Measurements from ENCODE around the gene MTUS2. TPM values are rescaled to one million over a fixed set of nuclear protein-coding genes. Genes with fewer than 3 reads are reported as not detected.

Gene MTUS2
- total and polyA plus RNA-seq, 2 of the 8 experiments (the other 6 are each of a cell fraction or from before 2014, with no cell fraction given): 0.18 to 0.80 TPM

- H3K79me2 ChIP-seq (ENCODE audit: control insufficient read depth in 1 of 2, insufficient read depth in 2 of 2, low read length in 2 of 2): no peaks in the 10 kb centered on the region
- H3K14ac ChIP-seq (ENCODE audit: insufficient read length): no peak overlapping the region
- no peak overlapping the region for H2BK12ac ChIP-seq (ENCODE audit: low read depth, low read length)
- no peaks in the 10 kb centered on the region for H4K20me1 ChIP-seq (replicated peaks in 1 of 2; ENCODE audit: control insufficient read depth in 1 of 2, insufficient read depth in 2 of 2, low read length in 2 of 2)
- H2AK5ac ChIP-seq (ENCODE audit: low read depth, low read length): no peak overlapping the region
- no peak overlapping the region for H2BK5ac ChIP-seq (ENCODE audit: low read depth, low read length)
- no peak overlapping the region for H2BK15ac ChIP-seq (ENCODE audit: low read length)
- no peak overlapping the region for H3K4me2 ChIP-seq (ENCODE audit: insufficient read depth in 1 of 2, low read depth in 2 of 2, low read length in 2 of 2)
- no peak overlapping the region for H3K9ac ChIP-seq (replicated peaks in 1 of 4; ENCODE audit: extremely low read depth in 1 of 4, low read depth in 3 of 4, low read length in 3 of 4)
- H3K56ac ChIP-seq (replicated peaks; ENCODE audit: insufficient read length, low read depth, low read length): no peak overlapping the region
- H2BK20ac ChIP-seq (ENCODE audit: low read length): no peak overlapping the region
- no peak overlapping the region for H4K5ac ChIP-seq (ENCODE audit: insufficient read length, low read depth, low read length)
- ChIA-PET CTCF (ENCODE audit: partially characterized antibody) (interaction anchor here (0.6 to 3.4 kb wide), 6 partner anchors 39 to 1848 kb away, joined by 3 to 18 read pairs (median 6); partner anchors contain the start of gene POMP), POLR2A (ENCODE audit: partially characterized antibody) (no interaction called here)
- H3K23ac ChIP-seq (ENCODE audit: insufficient read length): no peak overlapping the region
- 85% methylated on average over 6 of the region's 6 CpGs; no CpG with 5 or more reads in 1 of the 2 experiments for WGBS, 2 experiments (ENCODE audit: extremely low coverage in 1 of 2, insufficient coverage in 1 of 2, insufficient read length in 1 of 2, insufficient replicate concordance in 2 of 2, low coverage in 1 of 2, low lambda C conversion rate in 2 of 2, missing lambda C conversion rate in 1 of 2)
- no peaks in the 10 kb centered on the region for H3K79me1 ChIP-seq (ENCODE audit: low read depth, low read length)
- H3K27me3 ChIP-seq (replicated peaks in 1 of 4; ENCODE audit: control insufficient read depth in 3 of 4, extremely low read depth in 1 of 4, insufficient read depth in 3 of 4, low read length in 3 of 4): no peaks in the 10 kb centered on the region
- H3K4me1 ChIP-seq (replicated peaks in 1 of 4; ENCODE audit: control insufficient read depth in 3 of 4, insufficient read depth in 4 of 4, low read length in 3 of 4): peaks cover 0 to 4% (median 0%) of the 10 kb centered on the region in 4 experiments; a peak in 1 of 7 replicates
- no peak overlapping the region for H3K18ac ChIP-seq (ENCODE audit: extremely low read depth, low read length)
- no peak overlapping the region for H2BK120ac ChIP-seq (replicated peaks; ENCODE audit: low read depth, low read length)
- H3K36me3 ChIP-seq (ENCODE audit: control insufficient read depth in 2 of 4, insufficient read depth in 4 of 4, low read length in 3 of 4): no peaks in the 10 kb centered on the region
- no peaks in the 10 kb centered on the region for H3K23me2 ChIP-seq (ENCODE audit: low read depth, low read length)
- no peak overlapping the region for H3K27ac ChIP-seq (ENCODE audit: low read depth, low read length)
- H3K4ac ChIP-seq (replicated peaks; ENCODE audit: insufficient read length, low read depth, low read length): no peak overlapping the region
- no peak overlapping the region for H4K8ac ChIP-seq (ENCODE audit: extremely low read depth, insufficient read depth, low read length)
- H3K4me3 ChIP-seq (ENCODE audit: extremely low read depth in 1 of 4, insufficient read depth in 2 of 4, low read depth in 3 of 4, low read length in 4 of 4): no peak overlapping the region
- H3K9me3 ChIP-seq (ENCODE audit: insufficient read depth in 2 of 2, low read depth in 1 of 2, low read length in 1 of 2): no peaks in the 10 kb centered on the region
- H2AFZ ChIP-seq (ENCODE audit: low read length): no peak overlapping the region
- H4K91ac ChIP-seq (replicated peaks; ENCODE audit: insufficient read length, low read length): no peak overlapping the region
- FAIRE-seq (no peak), DNase-seq (ENCODE audit: low read depth in 1 of 2, low spot score in 2 of 2) (no peak)
- TF ChIP-seq BACH1 (IDR thresholded peaks at IDR 0.05; ENCODE audit: low read length) (no peak), RXRA (IDR thresholded peaks at IDR 0.05; ENCODE audit: insufficient read depth, low read depth, low read length) (no peak), POLR2AphosphoS5 (IDR thresholded peaks at IDR 0.05; ENCODE audit: low read depth, low read length) (no peak), FOSL1 (IDR thresholded peaks at IDR 0.05; ENCODE audit: insufficient read depth, low read depth, low read length) (no peak), E2F6 (IDR thresholded peaks at IDR 0.05) (no peak), MAFK (IDR thresholded peaks at IDR 0.05; ENCODE audit: low read depth, low read length) (no peak), TEAD4 (IDR thresholded peaks at IDR 0.05; ENCODE audit: low read depth, low read length) (no peak), SP1 (IDR thresholded peaks at IDR 0.05; ENCODE audit: low read depth, low read length) (no peak), KDM4A (IDR thresholded peaks at IDR 0.05; ENCODE audit: low read depth, low read length, severe bottlenecking) (no peak), CHD2 (IDR thresholded peaks at IDR 0.05; ENCODE audit: low read length) (no peak), USF2 (IDR thresholded peaks at IDR 0.05; ENCODE audit: low read length) (no peak), POU5F1 (IDR thresholded peaks at IDR 0.05; ENCODE audit: low read depth, low read length) (no peak), SAP30 (IDR thresholded peaks at IDR 0.05; ENCODE audit: insufficient read depth, insufficient replicate concordance, low read length) (no peak)
Observed at GRCh38 chr13:28794396-28794795, 25.7 kb upstream of the MTUS2 start.
